DMS53 treated with DMSO at 0.1 percent for 48 hours (cell line): ENCODE data around the gene RAB11FIP3.

Experiments used
- DNase-seq: peaks from one replicate; lab custom pipeline; 2025; ENCODE audit not compliant: unreplicated experiment; lab: John Stamatoyannopoulos, UW

The RAB11FIP3 gene

GRCh38 chr16:551210-551609, 125.8 kb downstream of the RAB11FIP3 start:
- DNase-seq = no peak

- no peak for DNase-seq
Measured at GRCh38 chr16:552171-552570, 126.7 kb downstream of the RAB11FIP3 start.

DNA sequence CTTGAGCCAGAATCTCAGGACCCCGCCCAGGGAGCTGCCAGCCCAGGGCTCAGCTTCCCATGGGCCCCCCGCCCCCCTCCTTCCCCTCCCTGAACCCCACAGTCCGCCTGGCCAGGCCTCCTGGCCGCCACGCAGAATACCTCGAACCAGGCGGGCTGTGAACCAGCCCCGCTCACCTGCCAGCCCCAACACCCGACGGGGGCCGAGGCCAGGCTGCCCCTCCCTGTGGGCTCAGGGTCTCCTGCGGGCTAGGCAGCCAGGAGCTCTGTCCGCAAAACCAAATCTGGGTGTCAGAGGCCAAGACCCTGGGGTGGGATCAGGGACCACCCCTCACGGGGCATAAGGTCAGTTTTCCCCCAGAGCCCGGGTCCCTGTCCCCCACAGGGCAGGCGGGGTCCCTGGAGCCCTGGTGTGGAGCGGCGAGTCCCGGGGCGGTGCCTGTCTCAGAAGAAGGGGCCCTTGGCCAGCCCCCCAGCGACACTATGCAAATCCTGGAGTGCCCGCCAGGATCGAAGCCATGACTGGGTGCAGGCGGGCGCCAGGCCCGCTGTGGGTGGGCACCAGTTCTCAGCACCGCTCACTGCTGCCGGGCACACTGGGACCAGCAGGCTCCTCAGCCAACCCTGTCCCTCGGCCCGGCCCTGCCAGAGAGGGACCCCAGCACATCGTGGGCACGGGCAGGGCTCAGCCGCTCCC, 128.3 kb downstream of the RAB11FIP3 start:
- DNase-seq = no peak

GRCh38 chr16:554297-554621, 128.8 kb downstream of the RAB11FIP3 start:
- no peak for DNase-seq

GRCh38 chr16:554640-555365, 129.4 kb downstream of the RAB11FIP3 start:
- DNase-seq = no peak

DNA sequence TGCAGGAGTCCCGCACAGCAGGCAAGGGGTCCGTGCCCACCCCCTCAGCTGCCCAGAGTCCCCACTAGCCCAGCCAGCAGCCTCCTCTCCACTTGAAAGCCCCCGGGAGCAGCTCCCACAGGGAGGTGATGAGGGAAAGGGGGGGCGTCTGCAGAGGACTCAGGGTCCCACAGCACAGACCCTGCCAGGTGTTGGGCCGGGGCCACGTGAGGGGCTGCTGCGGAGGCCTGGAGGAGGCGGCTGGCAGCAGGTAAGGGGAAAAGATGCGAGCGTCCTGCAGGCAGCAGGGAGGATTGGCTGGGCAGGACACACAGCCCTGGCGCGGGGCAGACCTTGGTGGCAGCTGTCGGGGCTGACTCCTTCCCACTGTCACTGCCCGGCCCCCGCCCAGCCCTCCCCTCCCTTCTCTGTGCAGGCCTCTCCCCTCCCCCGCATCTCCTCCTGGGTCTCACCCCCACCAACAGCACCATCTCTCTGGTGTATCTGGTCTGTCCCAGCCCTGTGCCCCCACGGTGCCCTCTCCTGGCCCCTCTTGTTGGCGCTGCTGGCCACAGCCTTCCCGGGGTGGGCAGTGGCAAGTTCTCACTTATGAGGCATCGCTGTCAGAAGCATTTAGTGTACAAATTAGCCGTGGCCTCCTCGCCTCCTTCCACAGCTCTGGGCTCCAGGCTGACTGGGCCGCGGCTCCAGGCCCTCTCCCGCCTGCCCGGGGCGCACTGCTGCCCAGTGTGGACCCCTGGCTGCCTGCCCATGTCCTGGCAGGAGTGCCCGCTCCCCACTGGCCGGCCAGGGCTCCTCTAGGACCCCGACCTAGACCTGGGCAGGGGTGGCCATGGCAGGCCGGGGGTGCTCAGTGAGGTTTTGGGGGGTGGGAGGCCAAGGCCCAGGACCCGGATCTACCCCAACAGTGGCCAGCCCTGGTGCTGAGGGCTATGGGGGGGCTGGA, 130.4 kb downstream of the RAB11FIP3 start:
- DNase-seq = no peak

DNA sequence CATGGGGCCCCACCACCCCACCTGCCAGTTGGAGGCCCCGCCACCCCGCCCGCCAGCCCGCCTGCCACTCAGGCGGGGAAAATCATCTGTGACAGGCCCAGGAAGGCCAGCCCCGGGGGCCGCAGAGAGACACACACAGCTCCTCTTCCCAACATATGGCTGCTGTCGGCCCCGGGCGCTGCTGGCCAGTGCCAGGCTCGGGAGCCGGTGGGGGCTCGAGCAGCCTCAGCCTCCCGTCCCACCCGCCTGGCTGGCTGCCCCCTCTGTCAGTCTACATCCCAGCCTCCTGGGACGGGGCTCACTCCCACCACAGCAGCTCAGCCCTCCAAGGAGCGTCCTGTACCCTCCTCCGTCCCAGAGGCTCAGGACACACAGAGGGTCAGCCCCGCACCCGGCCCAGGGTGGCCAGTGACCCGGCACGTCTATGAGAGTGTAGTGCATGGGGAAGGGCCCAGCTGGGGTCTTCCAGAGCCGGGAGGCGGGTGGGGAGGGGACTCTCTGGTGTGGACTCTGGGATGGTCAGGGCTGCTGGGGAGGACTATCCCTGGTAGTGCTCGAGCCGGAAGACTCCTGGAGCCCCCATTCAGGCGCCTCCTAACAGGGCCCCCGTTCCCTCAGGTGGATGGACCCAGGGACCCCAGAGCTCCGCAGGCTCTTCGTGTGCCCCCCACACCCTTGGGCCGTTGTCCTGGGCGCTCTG, 131.2 kb downstream of the RAB11FIP3 start:
- no peak for DNase-seq

DNA sequence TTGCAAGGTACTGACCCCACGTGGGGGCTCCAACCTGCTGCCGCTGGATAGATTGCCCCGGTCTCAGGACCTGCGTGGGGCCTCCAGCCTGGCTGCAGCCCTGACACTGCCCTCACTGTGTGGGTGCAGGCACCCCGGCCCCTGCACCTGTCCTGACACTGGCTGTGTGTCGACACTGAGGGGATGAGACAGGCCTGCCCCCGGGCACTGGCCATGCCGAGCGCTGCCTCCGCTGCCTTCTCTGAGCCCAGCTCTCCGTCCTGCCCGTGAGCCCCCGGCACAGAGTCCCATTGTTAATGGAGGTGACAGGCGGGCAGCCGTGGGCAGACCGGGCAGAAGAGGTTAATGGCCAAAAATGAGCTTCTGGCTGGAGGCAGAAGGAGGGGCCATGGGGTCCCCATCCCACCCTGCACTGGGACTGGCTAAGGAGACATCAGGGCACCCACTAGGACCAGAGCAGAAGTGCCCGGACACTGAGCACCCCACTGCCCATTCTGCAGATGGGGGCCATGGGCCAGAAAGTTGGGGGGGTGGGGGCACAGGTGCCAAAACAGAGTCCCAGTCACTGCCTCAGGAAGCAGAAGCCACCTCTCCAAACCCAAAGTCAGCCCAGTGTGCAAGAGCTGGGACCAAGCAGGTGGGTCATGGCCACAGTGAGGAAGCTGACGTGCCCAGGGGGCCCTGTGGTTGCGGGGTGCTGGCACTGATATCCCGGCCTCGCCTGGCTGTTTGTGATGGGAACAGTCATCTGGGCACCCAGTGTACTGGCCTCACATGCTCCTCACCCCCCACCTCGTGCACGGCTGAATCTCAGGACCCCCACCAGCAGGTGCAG, 132.2 kb downstream of the RAB11FIP3 start:
- no peak for DNase-seq

DNA sequence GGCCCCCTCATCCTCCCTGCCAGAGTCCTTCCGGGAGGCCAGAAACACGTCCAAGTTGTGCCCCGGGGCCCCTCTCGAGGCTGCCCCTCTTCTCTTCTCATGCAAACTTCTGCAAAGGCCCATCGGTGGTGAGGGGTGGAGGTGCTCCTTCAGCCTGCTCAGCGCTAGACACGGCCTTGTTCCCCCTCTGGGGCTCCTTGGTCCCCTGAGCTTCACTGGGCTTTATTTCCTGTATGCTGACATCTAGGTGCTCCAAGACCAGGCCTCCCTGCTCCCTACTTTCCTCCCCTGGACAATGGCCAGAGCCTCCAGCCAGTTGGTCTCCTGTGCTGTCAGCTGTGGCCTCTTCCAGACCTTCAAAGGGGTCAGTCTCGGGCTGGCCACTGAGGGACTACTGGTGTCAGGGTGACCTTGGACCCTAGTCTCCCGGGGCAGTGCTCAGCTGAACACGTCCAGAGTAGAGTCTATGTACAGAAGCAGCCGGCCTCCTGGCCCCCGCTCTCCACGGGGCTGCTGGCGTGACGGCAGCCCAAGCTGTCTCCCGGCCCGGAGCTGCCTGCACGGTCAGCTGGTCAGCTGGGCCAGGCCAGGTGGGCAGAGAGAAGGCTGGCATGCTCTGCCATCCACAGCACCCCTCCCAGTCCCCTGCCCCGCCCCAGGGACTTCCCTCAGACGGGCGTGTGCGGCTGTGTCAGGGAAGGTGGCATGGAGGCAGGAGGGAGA, 133.0 kb downstream of the RAB11FIP3 start:
- no peak for DNase-seq

DNA sequence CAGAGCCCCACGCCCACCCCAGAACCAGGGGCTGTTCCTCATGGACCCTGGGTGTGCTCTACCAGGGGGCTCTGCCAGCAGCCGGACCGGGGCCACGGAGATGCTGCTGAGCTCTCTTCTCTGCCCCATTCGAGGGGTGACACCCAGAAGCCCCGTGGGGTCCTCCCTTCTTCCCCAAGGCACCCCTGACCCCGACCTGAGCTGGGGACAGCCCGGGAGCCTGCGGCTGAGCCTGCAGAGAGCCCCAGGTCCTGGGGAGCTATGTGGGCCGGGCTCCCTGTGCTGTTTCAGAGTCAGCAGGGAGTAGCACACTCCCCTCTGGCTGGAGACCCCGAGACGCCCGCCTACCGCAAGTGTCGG, 133.6 kb downstream of the RAB11FIP3 start:
- no peak for DNase-seq

- no peak for DNase-seq
Measured at GRCh38 chr16:559411-560203, 134.2 kb downstream of the RAB11FIP3 start.

DNA sequence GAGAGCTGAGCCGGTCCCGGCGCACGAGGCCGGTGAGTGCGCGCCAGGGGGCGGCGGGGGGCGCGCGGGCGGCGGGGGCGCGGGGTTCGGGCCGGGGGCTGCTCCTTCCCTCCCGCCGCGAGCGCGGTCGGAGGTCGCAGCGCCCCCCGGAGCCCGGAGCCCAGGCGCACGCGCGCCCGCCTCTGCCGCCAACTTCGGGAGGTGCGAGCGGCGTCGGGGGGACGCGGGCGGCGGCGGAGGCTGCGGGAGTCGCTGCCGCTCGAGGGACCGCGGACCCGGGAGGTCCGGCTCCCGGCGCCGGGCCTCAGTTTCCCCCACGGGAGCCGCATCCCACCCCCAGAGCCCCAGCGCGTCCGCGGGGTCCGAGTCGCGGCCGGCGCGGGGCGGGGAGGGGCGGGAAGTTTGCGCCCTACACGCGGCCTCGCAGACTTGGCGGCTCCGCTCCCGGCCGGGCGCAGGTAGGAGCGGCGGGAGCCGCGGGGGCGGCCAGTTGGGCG, 134.8 kb downstream of the RAB11FIP3 start, which contains the start of gene PRR35:
TSS of gene PRR35 (plus strand) at position 191 of the 497 bp plus-strand sequence. CDS start 2,901 bp downstream, outside the sequence.
- no peak for DNase-seq

DNA sequence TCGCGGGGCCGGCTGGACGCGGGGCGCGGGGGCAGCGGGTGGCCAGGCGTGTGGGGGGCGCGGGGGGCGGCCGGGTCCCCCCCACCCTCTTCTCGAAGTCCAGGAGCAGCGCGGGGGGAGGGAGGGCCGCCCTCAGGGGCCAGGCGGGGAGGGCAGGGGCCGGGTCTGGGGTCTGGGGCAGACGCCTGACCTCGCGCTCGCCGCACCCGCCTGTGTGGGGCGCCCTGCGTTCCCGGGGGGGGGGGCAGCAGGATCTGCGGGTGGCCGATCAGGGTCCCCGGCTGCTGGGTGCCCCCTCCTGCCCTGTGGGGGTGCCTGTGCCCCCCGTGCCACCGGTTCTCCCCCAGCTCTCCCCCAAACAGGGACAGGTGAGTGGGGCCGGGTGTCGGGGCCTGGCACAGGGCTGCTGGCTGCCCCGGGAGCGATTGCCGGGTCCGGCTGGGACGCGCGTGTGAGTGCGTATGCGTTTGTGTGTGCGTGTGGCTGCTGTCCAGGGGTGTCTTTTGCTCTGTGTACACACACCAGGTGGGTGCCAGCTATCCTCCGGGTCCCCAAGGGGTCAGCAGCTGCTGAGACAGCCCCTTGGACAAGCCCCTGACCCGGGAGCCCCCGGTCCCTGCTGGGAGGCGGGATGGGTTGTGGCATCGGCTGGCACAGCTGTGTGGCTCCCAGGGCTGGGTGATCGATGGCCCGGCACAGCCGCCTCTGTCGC, 135.4 kb downstream of the RAB11FIP3 start:
- no peak for DNase-seq

- DNase-seq = no peak
Measured at GRCh38 chr16:561413-561794, 136.0 kb downstream of the RAB11FIP3 start.

GRCh38 chr16:561957-562938, 136.8 kb downstream of the RAB11FIP3 start:
- DNase-seq = no peak

DNA sequence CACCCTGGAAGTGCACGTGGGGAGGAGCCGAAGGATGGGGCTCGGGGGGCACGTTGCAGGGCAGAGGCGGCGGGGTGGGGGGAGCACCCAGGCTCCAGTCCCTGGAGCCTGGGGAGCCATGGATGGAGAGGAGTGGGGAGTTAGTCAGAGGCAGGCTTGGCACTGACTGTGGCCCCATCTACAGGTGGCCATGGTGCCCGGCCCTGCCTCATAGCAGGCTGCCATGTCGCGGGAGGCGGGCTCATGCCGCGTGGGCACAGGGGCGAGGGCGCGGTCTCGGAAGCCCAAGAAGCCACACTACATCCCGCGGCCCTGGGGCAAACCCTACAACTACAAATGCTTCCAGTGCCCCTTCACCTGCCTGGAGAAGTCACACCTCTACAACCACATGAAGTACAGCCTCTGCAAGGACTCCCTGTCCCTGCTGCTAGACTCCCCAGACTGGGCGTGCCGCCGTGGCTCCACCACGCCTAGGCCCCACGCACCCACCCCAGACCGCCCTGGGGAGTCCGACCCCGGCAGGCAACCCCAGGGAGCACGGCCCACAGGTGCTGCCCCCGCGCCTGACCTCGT, 137.7 kb downstream of the RAB11FIP3 start:
- no peak for DNase-seq
